Smooth muscle cell of the brain vasculature (primary cell): ENCODE measurements around the gene SYT4.

Experiments used
- DNase-seq: peaks from one replicate; pipeline ENCODE4 v3.0.0-alpha.2; 2012; ENCODE audit warnings: low read depth, low spot score

SYT4 gene

GRCh38 chr18:43220691-43221090 lies 56.6 kb downstream of the SYT4 start:
- DNase-seq = no peak
